ENCODE measurements around the gene RNF212.
"Not testable (repeated sequence)": the region's sequence is repeated elsewhere in the genome, so short reads cannot be mapped to it uniquely, and the experiment has no call there.

RNF212 gene, protein sequence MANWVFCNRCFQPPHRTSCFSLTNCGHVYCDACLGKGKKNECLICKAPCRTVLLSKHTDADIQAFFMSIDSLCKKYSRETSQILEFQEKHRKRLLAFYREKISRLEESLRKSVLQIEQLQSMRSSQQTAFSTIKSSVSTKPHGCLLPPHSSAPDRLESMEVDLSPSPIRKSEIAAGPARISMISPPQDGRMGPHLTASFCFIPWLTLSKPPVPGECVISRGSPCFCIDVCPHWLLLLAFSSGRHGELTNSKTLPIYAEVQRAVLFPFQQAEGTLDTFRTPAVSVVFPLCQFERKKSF

DNA sequence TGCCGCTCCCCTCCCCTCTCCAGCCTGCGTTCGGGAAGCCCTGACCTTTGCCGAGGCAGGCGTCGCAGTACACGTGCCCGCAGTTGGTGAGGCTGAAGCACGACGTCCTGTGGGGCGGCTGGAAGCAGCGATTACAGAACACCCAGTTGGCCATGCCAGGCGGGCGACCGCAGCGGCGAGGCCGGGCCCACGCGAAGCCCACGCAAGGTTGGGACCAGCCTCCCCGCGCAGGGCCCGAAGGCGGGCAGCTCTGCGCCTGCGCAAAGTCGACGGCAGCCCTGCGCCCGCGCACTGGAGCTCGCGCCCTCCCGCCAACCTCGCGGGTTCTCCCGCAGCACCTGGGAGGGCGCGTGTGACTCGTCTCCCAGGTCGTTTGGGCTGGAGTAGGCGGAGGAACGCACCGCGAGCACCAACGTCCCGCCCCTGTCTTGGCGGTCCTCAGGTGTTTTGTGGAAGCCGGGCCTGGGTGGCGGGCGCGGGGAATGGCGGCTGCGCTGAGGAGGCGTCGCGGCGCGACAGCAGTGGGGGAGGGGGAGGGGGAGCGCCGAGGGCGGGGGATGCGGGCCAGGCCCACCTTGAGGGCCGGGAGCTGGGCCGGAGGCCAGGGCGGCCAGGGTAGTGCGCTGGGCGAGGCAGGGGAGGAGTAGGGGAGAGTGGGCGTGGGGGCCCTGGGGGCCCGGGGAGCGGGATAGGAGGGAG is at the start of gene RNF212:
Gene RNF212 (minus strand): TSS at position 254 of the 699 bp plus-strand sequence. CDS start 100 bp downstream, at position 154.
- DNase-seq = no peak

DNA sequence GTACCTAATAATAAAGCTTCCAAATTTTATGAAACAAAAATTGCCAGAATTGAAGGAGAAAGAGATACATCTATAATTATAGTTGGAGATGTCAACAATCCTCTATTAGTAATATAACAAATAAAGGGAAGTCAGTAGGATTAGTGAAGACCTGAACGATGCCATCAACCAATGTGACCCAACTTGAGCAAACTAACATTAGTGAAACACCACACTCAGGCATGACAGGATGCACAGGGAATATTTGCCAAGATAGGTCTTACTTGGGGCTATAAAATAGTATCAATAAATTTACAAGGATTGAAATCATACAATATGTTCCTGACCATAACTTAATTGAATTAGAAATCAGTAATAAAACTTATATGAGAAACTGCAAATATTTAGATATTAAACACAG is 47.0 kb upstream of the RNF212 start:
- no peak for DNase-seq

DNA sequence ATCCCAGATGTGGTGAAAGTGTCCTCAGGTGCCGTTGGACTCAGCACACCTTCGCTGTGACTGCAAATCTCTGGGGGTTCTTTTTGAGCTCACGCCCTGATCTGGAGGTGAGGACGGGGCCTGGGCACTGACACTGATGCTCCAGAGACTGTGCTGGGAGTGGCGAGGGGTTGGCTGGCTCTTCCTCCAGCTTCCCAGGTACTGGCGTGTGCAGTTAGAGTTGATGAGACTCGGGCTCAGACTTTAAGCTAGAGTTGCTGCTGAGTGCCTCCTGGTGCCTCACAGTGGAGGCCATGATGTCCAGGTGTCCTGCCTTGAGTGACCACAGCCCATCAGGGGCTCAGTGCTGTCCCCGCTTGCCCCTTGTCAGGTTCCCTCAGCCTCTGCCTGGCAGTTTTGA is 42.7 kb upstream of the RNF212 start:
- DNase-seq = no peak

DNA sequence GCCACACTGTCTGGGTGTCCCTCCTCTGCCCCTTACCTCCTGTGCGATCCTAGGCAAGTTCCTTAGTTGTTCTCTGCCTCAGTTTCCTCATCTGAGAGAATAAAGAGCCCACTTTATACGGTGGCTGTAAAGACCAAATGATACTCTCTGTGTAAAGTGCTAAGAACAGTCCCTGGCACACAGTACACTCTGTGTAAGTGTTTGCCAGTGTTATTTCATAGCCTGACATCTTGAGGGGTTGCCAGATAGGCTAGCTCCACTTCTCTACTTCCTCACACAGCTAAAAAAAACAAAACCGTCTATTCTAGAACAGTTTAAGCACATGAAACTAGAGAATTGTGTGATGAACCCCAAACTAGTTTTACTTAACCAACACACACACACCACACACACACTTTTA is 42.0 kb upstream of the RNF212 start:
- DNase-seq = no peak

DNA sequence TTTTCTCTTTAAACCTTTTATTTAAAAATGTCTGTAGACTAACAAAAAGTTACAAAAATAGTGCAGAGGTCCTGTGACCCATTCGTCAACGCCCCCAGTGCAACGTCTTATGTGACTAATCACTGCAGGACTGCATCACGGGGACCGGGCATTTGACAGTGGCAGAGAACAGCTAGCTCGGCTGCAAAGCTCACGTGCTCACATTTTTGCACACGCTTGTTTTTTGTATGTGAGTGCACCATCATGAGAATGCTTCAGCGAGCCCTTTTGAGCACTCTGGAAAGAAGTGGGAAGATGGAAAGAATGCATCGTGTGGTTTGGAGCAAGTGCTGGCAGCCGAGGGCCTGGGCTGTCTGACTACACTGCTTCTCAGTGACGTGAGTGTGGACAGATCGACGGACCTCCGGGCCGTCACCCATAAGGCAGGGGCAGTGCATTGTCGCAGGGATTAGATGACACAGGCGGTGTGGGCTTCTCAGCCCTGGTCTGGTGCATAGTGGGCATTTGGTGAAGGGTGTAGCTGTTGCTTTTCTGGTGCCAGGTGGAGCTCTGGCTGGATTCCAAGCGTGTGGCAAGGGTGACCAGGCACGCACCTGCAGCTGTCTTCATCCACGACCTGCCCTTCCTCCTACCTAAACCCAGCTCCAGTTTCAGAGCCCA is 41.3 kb upstream of the RNF212 start:
- DNase-seq = peak; percentile 33

DNA sequence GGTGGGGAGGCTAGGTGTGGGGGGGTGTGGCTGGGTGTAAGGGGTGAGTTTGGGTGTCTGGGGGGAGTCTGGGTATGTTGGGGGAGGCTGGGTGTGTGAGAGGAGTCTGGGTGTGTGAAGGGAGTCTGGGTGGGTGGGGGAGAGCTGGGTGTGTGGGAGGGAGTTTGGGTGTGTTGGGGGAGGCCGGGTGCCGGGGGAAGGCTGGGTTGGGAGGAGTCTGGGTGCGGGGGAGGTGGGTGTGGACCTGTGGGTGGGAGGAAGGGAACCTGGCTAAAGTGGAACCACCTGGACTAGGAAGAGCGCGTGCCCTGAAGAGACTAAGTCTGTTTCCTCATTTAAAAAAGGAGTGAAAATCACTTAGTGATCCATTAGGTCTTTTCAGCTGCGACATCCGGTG is 40.8 kb upstream of the RNF212 start:
- no peak for DNase-seq

DNA sequence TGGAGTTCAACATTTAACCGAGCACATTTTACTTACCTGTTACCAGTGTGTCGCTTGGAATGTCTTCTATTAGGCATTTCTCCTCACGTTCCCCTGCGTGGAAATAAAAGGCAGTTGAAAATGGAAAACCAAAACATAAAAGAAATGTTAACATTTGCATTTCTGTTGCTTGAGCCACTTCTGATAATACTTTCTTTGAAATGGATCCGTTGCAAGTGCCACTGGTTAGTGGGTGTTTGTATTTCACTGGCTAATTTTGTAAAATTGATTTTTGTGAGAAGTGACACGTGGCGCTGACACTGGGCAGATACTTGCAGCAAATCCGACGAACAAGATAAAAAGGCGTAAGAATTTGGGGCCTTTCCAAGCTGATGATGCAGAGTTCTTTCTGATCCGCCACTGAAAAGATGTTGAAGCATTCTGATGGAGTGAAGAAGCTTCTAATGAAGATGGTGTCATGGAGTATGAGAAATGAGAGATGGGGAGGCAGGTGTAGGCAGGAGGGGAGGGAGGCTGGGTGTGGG is 40.3 kb upstream of the RNF212 start:
- no peak for DNase-seq

DNA sequence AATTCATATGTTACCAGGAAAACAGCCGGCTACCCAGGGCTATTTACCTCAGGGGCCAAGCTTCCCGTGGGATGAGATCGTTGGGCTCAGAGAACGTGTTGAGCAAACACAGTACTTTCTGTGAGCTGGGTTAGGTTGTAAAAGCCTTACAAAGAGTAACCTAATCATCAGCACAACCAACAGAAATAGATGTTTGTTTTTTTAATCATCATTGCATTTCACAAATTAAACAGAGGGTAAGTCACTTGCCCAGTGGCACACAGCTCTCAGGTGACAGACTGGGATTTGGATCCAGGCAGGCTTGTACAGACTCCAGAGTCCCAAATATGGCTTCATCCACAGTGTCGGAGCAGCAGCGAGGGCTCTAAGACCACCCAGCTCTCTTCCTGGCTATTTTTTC is 38.9 kb upstream of the RNF212 start:
- DNase-seq = no peak

DNA sequence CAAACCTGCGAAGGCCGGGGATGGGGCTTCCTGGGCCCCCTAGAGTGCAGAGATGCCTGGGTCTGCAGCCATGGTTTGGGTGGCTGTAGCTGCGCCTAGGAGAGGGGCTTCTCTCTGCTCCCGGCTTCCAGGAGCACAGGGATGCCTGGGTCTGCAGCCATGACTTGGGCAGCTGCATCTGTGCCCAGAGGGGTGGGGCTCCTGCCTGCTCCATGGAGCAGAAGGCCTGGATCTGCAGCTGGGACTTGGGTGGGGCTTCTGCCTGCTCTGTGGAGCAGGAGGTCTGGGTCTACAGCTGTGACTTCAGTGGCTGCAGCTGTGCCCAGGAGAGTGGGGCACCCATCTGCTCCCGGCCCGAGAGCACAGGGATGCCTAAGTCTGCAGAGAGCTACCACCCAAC is 38.2 kb upstream of the RNF212 start:
- no peak for DNase-seq

DNA sequence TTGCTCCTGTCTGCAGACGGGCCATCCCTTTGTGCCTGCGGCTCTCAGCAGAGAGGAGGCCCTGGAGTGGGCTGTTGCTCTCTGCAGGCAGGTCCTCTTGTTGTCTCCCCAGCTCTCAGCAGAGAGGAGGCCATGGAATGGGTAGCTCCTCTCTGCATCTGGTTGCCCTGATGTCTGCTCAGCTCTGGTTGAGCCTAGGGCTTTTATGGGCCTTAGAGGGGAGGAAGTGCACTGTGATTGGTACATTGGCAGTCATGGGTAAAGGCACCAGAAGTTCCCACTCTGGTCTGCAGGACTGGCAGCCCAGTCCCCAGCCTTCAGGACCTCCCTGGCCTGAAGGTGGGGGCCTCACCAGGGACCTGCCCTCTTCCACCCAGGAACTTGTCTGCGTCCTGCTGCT is 37.5 kb upstream of the RNF212 start:
- DNase-seq = no peak

DNA sequence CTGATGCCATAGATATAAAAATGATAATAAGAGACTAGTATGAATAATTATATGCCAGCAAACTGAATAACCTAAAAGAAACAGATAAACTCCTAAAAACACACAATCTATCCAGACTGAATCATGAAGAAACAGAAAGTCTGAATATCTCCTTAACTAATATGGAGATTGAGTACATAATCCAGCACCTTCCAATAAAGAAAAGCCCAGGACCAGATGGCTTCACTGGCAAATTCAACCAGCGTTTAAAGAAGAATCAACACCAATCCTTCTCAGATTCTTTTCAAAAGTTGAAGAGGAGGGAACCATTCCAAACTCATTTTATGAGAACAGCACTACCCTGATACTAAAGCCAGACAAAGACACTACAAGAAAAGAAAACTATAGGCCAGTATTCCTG is 26.5 kb upstream of the RNF212 start:
- DNase-seq = no peak

DNA sequence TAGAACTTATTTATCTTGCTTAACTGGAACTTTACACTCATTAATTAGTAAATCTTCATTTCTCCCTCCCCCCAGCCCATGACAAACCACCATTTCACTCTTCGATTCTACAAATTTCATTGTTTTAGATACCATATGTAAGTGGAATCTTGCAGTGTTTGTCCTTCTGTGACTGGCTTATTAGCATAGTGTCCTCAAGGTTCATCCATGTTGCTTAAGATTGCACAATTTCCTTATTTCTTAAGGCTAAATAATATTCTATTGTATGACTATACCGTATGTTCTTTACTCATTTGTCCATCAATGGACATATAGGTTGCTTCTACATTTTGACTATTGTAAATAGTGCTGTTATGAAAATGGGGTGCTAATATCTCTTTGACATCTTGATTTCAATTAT is 24.5 kb upstream of the RNF212 start:
- peak; percentile 77 for DNase-seq

DNA sequence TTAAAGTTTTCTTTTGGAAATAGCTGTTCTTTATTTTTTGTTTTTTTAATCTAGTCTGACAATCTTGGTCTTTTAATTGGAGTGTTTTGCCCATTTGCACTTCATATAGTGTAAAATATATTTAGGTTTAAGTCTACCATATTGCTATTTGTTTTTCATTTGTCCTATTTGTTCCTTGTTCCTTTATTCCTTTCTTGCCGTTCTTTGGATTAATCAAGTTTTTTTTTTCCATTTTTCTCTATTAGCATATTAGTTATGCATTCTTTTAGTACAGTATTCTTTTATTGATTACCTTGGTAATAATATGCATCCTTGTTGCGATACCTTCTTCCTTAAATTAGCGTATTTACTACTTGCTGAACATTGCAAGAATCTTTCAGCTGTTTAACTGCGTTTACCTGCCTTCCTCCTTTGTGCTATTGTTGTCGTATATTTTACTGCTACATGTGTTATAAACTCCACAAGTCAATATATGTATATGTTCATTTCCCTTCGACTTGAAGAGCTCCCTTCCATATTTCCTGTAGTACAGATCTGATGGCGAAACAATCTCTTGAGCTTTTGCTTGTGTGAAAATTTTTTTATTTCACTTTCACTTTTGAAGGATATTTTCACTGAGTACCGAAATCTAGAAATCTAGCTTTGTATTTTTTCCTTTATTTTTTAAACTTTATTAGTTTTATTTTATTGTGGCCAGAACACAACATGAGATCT is 23.9 kb upstream of the RNF212 start:
- DNase-seq = peak; percentile 82

DNA sequence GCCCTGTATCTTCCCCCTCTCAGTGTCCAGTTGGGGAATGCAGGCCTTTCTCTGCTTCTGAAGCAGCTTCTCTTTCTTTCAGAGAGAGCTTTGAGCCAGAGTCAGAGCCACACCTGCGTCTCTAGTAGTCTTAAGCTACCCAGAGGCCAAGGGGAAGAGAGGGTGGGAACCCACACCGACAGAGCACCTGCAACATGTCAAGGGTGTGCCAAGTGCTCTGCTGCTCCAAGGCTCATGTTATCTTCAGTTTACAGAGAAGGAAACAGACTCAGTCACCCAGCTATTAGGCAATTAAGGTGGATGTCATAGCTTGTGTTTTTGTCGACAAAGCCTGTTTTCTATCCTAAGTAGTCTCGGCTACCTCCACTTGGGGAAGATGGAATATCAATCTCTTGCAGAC is 22.7 kb upstream of the RNF212 start:
- DNase-seq = peak; percentile 40

DNA sequence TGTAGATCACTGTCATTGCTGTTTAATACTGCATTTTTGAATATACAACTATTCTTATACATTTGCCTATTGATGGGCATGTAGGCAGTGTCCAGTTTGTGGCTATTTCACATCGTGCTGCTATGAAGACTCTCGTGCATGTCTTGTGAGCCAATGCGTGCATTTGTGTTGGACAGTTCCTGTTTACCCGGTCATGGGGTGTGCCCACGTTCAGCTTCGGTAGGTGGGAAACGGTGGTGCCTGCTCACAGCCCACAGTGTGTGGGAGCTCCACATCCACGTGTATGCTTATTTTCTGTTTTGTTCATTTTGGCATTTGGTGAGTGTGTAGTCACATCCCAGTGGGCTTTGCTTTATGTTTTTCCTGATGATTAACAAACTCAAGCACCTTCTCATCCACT is 19.7 kb upstream of the RNF212 start:
- no peak for DNase-seq

DNA sequence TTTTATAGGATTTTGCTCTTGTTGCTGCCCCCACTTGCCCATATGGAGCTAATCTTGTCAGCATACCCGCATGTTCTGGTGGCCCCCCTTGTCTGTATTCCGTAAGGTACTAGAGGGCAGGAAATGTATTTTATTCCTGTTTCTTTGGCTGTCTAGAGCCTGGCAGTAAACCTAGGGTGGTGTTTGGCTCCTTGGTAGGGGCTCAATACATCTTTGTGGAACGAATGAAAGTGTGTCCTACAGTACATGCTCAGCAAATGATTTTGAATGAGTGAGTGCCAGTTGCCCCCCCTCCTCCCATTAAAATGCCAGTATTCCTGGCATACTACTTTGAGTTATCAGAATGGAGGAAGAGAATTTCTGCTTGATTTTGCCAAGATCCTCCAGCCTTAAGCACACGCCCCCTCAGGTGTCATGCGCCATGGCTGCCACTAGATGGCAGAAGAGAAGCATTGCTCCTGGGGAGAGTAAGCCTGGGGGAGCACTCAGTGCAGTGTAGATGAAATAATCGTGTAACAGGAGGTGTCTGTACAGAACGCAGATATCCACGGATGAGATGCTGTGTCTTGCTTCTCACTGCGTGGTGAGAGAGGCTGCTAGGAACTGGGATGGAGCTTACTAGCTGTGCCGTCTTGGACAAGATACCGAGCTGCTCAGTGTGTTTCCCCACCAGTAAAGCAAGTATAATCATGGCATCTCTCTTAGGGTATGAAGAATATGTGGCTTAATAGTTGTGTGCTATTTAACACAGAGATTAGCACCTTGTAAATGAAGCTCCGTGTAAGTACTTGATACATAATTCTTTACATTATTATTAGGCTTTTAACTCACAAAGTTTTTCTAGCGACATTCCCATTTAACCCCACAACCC is 17.2 kb upstream of the RNF212 start:
- DNase-seq = peak; percentile 83

DNA sequence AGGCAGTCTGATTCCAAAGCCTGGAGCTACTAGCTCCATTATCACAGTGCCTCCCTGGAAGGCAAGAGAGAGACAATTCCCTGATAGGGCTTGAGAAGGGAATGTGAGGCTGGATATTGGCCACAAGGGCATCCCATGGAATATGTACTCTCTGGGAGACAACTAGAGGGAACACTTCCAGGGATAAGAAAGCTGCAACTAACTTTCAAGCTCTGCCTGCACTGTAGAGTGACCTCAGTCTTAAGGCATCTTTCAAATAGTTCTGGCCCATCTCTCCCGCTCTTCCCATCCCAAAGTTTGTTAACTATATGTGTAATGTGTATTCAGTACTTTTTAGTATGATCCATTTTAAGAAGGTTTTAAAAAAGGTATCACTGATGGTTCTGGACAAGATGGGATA is 13.1 kb upstream of the RNF212 start:
- no peak for DNase-seq

DNA sequence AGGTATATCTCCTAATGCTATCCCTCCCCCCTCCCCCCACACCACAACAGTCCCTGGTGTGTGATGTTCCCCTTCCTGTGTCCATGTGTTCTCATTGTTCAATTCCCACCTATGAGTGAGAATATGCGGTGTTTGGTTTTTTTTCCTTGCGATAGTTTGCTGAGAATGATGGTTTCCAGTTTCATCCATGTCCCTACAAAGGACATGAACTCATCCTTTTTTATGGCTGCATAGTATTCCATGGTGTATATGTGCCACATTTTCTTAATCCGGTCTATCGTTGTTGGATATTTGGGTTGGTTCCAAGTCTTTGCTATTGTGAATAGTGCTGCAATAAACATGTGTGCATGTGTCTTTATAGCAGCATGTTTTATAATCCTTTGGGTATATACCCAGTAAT is 12.1 kb upstream of the RNF212 start:
- DNase-seq = not testable (repeated sequence)

DNA sequence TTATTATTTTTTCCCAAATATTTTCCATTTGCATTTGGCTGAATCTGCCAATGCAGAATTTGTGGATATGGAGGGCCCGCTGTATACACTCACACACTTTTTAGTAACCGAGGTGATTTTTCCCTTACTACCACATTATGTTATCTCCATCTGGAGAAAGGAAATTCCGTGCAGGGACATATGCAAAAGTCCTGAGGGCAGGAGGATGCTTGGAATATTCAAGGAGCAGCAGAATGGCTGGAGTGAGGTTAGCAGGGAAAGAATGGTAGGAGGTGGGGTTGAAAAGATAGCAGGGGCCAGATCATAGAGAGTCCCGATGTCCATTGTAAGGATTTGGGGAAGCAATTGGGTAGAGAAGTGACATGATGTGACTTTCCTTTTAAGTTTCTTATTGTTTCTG is 11.5 kb upstream of the RNF212 start:
- DNase-seq = no peak

DNA sequence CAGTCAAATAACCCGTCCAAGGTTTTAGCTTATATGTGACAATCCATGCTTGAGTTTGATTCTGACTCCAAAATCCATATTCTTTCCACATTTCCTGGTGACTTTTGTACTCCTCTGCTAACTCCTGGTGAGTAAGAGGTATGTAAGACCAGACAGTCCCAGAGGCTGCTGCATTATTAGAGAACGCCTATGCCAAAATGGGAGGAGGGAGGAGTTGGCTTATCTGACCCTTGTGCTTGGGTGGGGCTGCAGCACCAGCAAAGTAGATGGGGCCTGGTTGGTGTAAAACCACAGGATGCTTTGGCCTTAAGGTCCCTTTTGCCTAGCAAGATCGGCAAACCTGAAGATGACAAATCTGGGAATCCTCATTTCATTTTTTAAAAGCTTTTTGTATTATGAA is 9.1 kb upstream of the RNF212 start:
- no peak for DNase-seq

DNA sequence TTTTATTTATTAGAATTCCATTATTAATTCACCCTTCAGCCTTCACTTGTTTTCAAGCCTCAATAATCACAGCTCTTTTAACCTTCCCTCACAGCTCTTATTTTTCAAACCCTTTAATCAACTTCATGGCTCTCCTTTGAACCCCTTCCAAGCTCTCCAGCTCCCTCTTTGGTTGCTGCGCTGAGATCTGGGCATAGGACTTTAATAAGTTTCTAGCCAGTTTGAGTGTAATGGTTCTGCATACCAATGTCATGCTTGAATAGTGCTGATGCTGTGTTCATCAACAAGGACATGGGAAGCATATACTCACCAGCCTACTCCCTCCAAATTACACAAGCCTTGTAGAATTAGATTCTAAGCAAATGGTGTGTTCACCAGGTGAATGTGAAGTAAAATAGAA is 3.5 kb upstream of the RNF212 start:
- DNase-seq = no peak

Measured in suppressor macrophage treated with lipopolysaccharide for 4 hours (primary cell).